Esophagus muscularis mucosa (tissue), 4 donors: Measurements from ENCODE around the gene IL17REL. TPM values are rescaled to one million over a fixed set of nuclear protein-coding genes. Genes with fewer than 3 reads are reported as not detected.
"Not testable (repeated sequence)": the region's sequence is repeated elsewhere in the genome, so short reads cannot be mapped to it uniquely, and the experiment has no call there.

Source experiments
- DNase-seq: peaks from one replicate; pipeline ENCODE4 v3.0.0-alpha.2; 2017; ENCODE audit errors: extremely low spot score
- H3K27ac ChIP-seq, 4 donors: fragments of 200-600 bp; sonication (generic); replicated peaks in 1 of 4; 1 replicate in 3 of 4; 2 replicates in 1 of 4; pipeline ENCODE4 v1.5.1; 2016 to 2019; ENCODE audit warnings: mild to moderate bottlenecking in 1 of 4
- H3K27me3 ChIP-seq, 4 donors: fragments of 200-600 bp; sonication (generic); one replicate each; pipeline versions ENCODE4 v1.5.1 to v1.6.0; 2016 to 2019
- H3K36me3 ChIP-seq, 4 donors: fragments of 200-600 bp; sonication (generic); one replicate each; pipeline ENCODE4 v1.5.1; 2016 to 2019
- H3K4me1 ChIP-seq, 4 donors: fragments of 200-600 bp; sonication (generic); one replicate each; pipeline ENCODE4 v1.5.1; 2016 to 2019
- H3K4me3 ChIP-seq, 4 donors: fragments of 200-600 bp; sonication (generic); 1 replicate in 2 of 4; 2 replicates in 2 of 4; pipeline ENCODE4 v1.5.1; 2016 to 2019; ENCODE audit warnings: mild to moderate bottlenecking in 4 of 4, moderate library complexity in 1 of 4
- H3K9me3 ChIP-seq, 4 donors: fragments of 200-600 bp; sonication (generic); 1 replicate in 3 of 4; 2 replicates in 1 of 4; pipeline ENCODE4 v1.5.1; 2016 to 2019
- CTCF ChIP-seq, 3 experiments: fragments of 200-600 bp in 2 of 3; fragments of 450-650 bp in 1 of 3; sonication (generic) in 2 of 3; IDR thresholded peaks; one replicate each; pipeline ENCODE4 v1.5.1; 2017 to 2019; ENCODE audit warnings: antibody characterized with exemption in 3 of 3, mild to moderate bottlenecking in 2 of 3, moderate library complexity in 1 of 3
- EP300 ChIP-seq: sonication (generic); formaldehyde crosslinking; IDR thresholded peaks from one replicate; pipeline ENCODE4 v1.6.1; 2017; ENCODE audit warnings: antibody characterized with exemption
- POLR2A ChIP-seq: fragments of 450-650 bp; IDR thresholded peaks from one replicate; pipeline ENCODE4 v1.6.1; 2017; ENCODE audit warnings: antibody characterized with exemption, moderate library complexity, mild to moderate bottlenecking, low read depth
- POLR2AphosphoS5 ChIP-seq, 2 donors: sonication (generic); formaldehyde crosslinking; IDR thresholded peaks; one replicate each; pipeline ENCODE4 v1.6.1; 2017; ENCODE audit warnings: antibody characterized with exemption in 2 of 2
- WGBS: methylation state at CpG from one replicate; pipeline ENCODE4 v1.1.5; 2018; 5-methylcytosine and 5-hydroxymethylcytosine counted together
- intact Hi-C: fragments of 100-400 bp; cut with DNase I; formaldehyde crosslinking; loops from one replicate; pipeline ENCODE4 v1.15.1; 2023
- total RNA-seq, 4 donors: library from RNA; depleted of rRNA; stranded (reverse); fragments of >200 nt; gene quantifications; one replicate each; pipeline versions ENCODE4 v1.1.0 to v1.2.1, GENCODE V29; 2016

Gene IL17REL
- total RNA-seq, 4 donors from 2014 or later = not detected

GRCh38 chr22:49993649-49994360 is 18.8 kb downstream of the IL17REL start:
- 61% methylated on average over 7 of the region's 11 CpGs for WGBS
- intact Hi-C loops = loop anchor here (5.0 kb wide), 1 partner anchor 62 kb away; no protein-coding TSS in a partner anchor
- DNase-seq = no peak
- H3K4me1 ChIP-seq = peaks cover 0 to 8% (median 8%) of the 10 kb centered on the region in 4 donors
- TF ChIP-seq POLR2AphosphoS5 (IDR thresholded peaks at IDR 0.05) = no peak
- TF ChIP-seq CTCF (IDR thresholded peaks at IDR 0.05) = no peak
- no peak for TF ChIP-seq EP300
- TF ChIP-seq POLR2A = no peak
- no peak overlapping the region for H3K4me3 ChIP-seq
- no peaks in the 10 kb centered on the region for H3K36me3 ChIP-seq
- H3K27me3 ChIP-seq = peaks cover 0 to 23% (median 0%) of the 10 kb centered on the region in 4 donors
- no peak overlapping the region for H3K27ac ChIP-seq
- peaks cover 0 to 23% (median 11%) of the 10 kb centered on the region in 4 donors for H3K9me3 ChIP-seq

- TF ChIP-seq EP300 (no peak), CTCF (IDR thresholded peaks at IDR 0.05) (peak; percentile 58 to 71 (median 60))
- WGBS = 35% methylated on average over 8 of the region's 23 CpGs
- peaks cover 0 to 23% (median 11%) of the 10 kb centered on the region in 4 donors for H3K9me3 ChIP-seq
- intact Hi-C loops = loop anchor here (5.0 kb wide), 1 partner anchor 61 kb away; no protein-coding TSS in a partner anchor
- peaks cover 0 to 16% (median 0%) of the 10 kb centered on the region in 4 donors for H3K27me3 ChIP-seq
- H3K4me1 ChIP-seq = peaks cover 0 to 8% (median 8%) of the 10 kb centered on the region in 4 donors
- no peak overlapping the region for H3K4me3 ChIP-seq
- no peaks in the 10 kb centered on the region for H3K36me3 ChIP-seq
- H3K27ac ChIP-seq = no peak overlapping the region
- no peak for DNase-seq
Observed at GRCh38 chr22:49992921-49993648, 19.5 kb downstream of the IL17REL start.

- TF ChIP-seq EP300 = no peak
- no peak for TF ChIP-seq POLR2A
- no peak for TF ChIP-seq POLR2AphosphoS5 (IDR thresholded peaks at IDR 0.05)
- TF ChIP-seq CTCF (IDR thresholded peaks at IDR 0.05) = no peak
- WGBS = 93% methylated on average over 7 of the region's 7 CpGs
- Histone ChIP-seq H3K4me3 (no peak overlapping the region), H3K36me3 (no peaks in the 10 kb centered on the region), H3K4me1 (peaks cover 0 to 8% (median 8%) of the 10 kb centered on the region in 4 donors), H3K27me3 (peaks cover 0 to 6% (median 0%) of the 10 kb centered on the region in 4 donors), H3K9me3 (peaks cover 0 to 23% (median 11%) of the 10 kb centered on the region in 4 donors), H3K27ac (no peak overlapping the region)
- DNase-seq = no peak
- intact Hi-C loops = loop anchor here (5.0 kb wide), 1 partner anchor 60 kb away; no protein-coding TSS in a partner anchor
Observed at GRCh38 chr22:49991907-49992533, 20.5 kb downstream of the IL17REL start.

- no peak for DNase-seq
- WGBS = 90% methylated on average over 6 of the region's 6 CpGs
- Histone ChIP-seq H3K4me3 (no peak overlapping the region), H3K27me3 (peaks cover 0 to 6% (median 0%) of the 10 kb centered on the region in 4 donors), H3K27ac (no peak overlapping the region), H3K9me3 (peaks cover 0 to 27% (median 11%) of the 10 kb centered on the region in 4 donors), H3K36me3 (no peaks in the 10 kb centered on the region), H3K4me1 (peaks cover 0 to 8% (median 8%) of the 10 kb centered on the region in 4 donors)
- TF ChIP-seq CTCF (IDR thresholded peaks at IDR 0.05) (no peak), EP300 (no peak), POLR2AphosphoS5 (IDR thresholded peaks at IDR 0.05) (no peak), POLR2A (no peak)
- intact Hi-C loops = loop anchor here (5.0 kb wide), 1 partner anchor 59 kb away; no protein-coding TSS in a partner anchor
Observed at GRCh38 chr22:49991167-49991566, 21.4 kb downstream of the IL17REL start.

GRCh38 chr22:49989826-49990225 is 22.7 kb downstream of the IL17REL start:
- not testable (repeated sequence) for H3K4me1 ChIP-seq, H3K36me3 ChIP-seq, H3K4me3 ChIP-seq, DNase-seq, H3K27ac ChIP-seq
- Histone ChIP-seq H3K27me3 (peaks cover 0 to 14% (median under 1%) of the 10 kb centered on the region in 4 donors), H3K9me3 (peaks cover 0 to 34% (median 11%) of the 10 kb centered on the region in 4 donors)
- intact Hi-C loops = loop anchor here (5.0 kb wide), 1 partner anchor 58 kb away; no protein-coding TSS in a partner anchor
- 87% methylated on average over 7 of the region's 24 CpGs for WGBS
